OCI-LY7 (cell line): ENCODE data around the gene SPC24. TPM values are rescaled to one million over a fixed set of nuclear protein-coding genes. Genes with fewer than 3 reads are reported as not detected.
"Not testable (repeated sequence)": the region's sequence is repeated elsewhere in the genome, so short reads cannot be mapped to it uniquely, and the experiment has no call there.

Experiments used
- BruUV-seq: library from RNA; stranded (reverse); fragments of 400-500 nt; replicated peaks from 2 replicates; lab custom pipeline; 2021; lab: Mats Ljungman, UMichigan
- CTCF ChIA-PET: fragments of 300-600 bp; sonication (Branson Sonifier 250); formaldehyde crosslinking; loops from one replicate; lab custom pipeline; 2022; ENCODE audit warnings: antibody characterized with exemption; ENCODE audit not compliant: unreplicated experiment; lab: Charles Lee
- POLR2A ChIA-PET: fragments of 300-600 bp; sonication (Branson Sonifier 250); formaldehyde crosslinking; loops from one replicate; lab custom pipeline; 2022; ENCODE audit warnings: antibody characterized with exemption; lab: Charles Lee
- DNase-seq: peaks from one replicate; pipeline ENCODE4 v3.0.0-alpha.2; 2015; ENCODE audit warnings: low spot score
- H2AFZ ChIP-seq: fragments of 200-600 bp; sonication (generic), shearing (Covaris generic); 2 replicates; pipeline ENCODE4 v1.6.1; 2014; ENCODE audit warnings: mild to moderate bottlenecking, antibody characterized with exemption, low read length, moderate library complexity
- H3K27ac ChIP-seq: fragments of 200-600 bp; sonication (generic); 2 replicates; pipeline ENCODE4 v1.5.1; 2014; ENCODE audit warnings: mixed run types, low read depth, mild to moderate bottlenecking, moderate library complexity, low read length, inconsistent platforms; ENCODE audit not compliant: poor library complexity, severe bottlenecking
- H3K36me3 ChIP-seq: fragments of 200-600 bp; sonication (generic); 2 replicates; pipeline ENCODE4 v1.6.1; 2014; ENCODE audit warnings: mild to moderate bottlenecking, antibody characterized with exemption, low read length, moderate library complexity, mixed read lengths; ENCODE audit not compliant: insufficient read depth
- H3K4me1 ChIP-seq: fragments of 200-600 bp; sonication (generic); 2 replicates; pipeline ENCODE4 v1.5.1; 2014; ENCODE audit warnings: mild to moderate bottlenecking, low read length; ENCODE audit not compliant: insufficient read depth, poor library complexity, severe bottlenecking
- H3K4me2 ChIP-seq: fragments of 200-600 bp; sonication (generic); 2 replicates; pipeline ENCODE4 v1.6.1; 2014; ENCODE audit warnings: mild to moderate bottlenecking, low read length
- H3K4me3 ChIP-seq: fragments of 200-600 bp; sonication (generic); 2 replicates; pipeline ENCODE4 v1.5.1; 2014; ENCODE audit warnings: mild to moderate bottlenecking, low read depth, low read length; ENCODE audit not compliant: poor library complexity, severe bottlenecking
- H3K79me2 ChIP-seq: fragments of 200-600 bp; sonication (generic); 2 replicates; pipeline ENCODE4 v1.6.1; 2016; ENCODE audit warnings: low read depth, mild to moderate bottlenecking, low read length, moderate library complexity, mixed read lengths; ENCODE audit not compliant: insufficient read depth
- H3K9me2 ChIP-seq: fragments of 200-600 bp; sonication (generic); 2 replicates; pipeline ENCODE4 v1.6.1; 2016; ENCODE audit warnings: mild to moderate bottlenecking, low read length, mixed read lengths; ENCODE audit not compliant: insufficient read depth
- H3K9me3 ChIP-seq: fragments of 200-600 bp; sonication (generic); 2 replicates; pipeline ENCODE4 v1.6.1; 2014; ENCODE audit warnings: mild to moderate bottlenecking, mixed run types, low read length, mixed read lengths
- H4K20me1 ChIP-seq: fragments of 200-600 bp; sonication (generic); 2 replicates; pipeline ENCODE4 v1.6.1; 2014; ENCODE audit warnings: mild to moderate bottlenecking, antibody characterized with exemption, low read length, moderate library complexity, mixed read lengths; ENCODE audit not compliant: insufficient read depth
- EZH2phosphoT487 ChIP-seq: fragments of 200-600 bp; sonication (generic); IDR thresholded peaks from 2 replicates; pipeline ENCODE4 v1.6.1; 2018; ENCODE audit warnings: low read depth, borderline replicate concordance, mild to moderate bottlenecking, mixed run types, antibody characterized with exemption, low read length, moderate library complexity, mixed read lengths
- intact Hi-C: fragments of 100-400 bp; cut with micrococcal nuclease; formaldehyde crosslinking; loops from one replicate; pipeline ENCODE4 v1.10.0; 2022; ENCODE audit not compliant: unreplicated experiment
- total RNA-seq, 2 experiments: library from RNA; depleted of rRNA in 1 of 2; stranded (reverse); fragments of >200 nt in 1 of 2; shearing (Covaris generic) in 1 of 2; gene quantifications; 2 replicates each; pipeline ENCODE4 v1.2.3, GENCODE V29; 2014 to 2022
- TF ChIP-seq, protein P1 (sequence below): fragments of 200-600 bp; sonication (generic); conservative IDR thresholded peaks from 2 replicates; pipeline ENCODE4 v1.5.1; 2014; ENCODE audit warnings: mild to moderate bottlenecking, antibody characterized with exemption, low read length, moderate library complexity, mixed read lengths

Gene SPC24
- total RNA-seq, 2 experiments from 2014 or later = 133 to 184 TPM

DNA sequence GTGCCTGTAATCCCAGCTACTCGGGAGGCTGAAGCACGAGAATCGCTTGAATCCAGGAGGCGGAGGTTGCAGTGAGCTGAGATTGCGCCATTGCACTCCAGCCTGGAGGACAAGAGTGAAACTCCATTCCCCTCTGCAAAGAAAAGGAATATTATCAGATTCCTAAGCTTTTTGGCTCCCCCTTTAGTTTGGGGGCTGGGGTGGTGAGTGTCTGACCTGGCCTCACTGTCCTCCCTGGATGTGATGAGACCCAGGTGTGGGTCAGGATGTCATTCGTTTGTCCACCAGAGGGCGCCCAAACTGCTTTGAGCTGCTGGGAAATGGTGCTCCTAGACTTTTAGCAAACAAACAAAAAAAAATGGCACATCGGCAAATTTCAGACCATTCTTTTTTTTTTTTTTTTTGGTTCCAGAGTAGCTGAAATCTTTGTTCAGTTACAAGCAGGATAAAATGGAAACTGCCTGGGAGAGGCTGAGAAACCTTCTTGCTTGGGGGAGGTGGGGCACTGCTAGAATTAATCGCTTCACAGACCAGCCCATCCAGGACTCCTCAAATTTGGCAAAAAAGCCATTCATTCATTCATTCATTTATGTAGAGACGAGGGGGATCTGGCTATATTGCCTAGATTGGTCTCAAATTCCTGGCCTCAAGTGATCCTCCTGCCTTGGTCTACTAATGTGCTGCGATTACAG, 29.4 kb downstream of the SPC24 start:
- CTCF ChIA-PET = interaction anchor here (0.5 to 1.1 kb wide), 4 partner anchors 17 to 187 kb away, joined by 3 read pairs; partner anchors contain the start of gene LDLR
- Histone ChIP-seq H3K4me1 (no peaks in the 10 kb centered on the region), H3K79me2 (0 out of 2 replicates have a peak, but pooled peaks cover 5% of the 10 kb centered on the region), H3K27ac (no peak overlapping the region), H3K9me3 (no peaks in the 10 kb centered on the region), H2AFZ (no peak overlapping the region), H3K4me3 (no peak overlapping the region), H4K20me1 (no peaks in the 10 kb centered on the region), H3K9me2 (no peaks in the 10 kb centered on the region), H3K36me3 (peaks cover 95% of the 10 kb centered on the region), H3K4me2 (no peak overlapping the region)
- POLR2A ChIA-PET = interaction anchor here (0.7 kb wide), 1 partner anchor 105 kb away, joined by 3 read pairs; no protein-coding TSS in a partner anchor
- DNase-seq = peak; percentile 82
- TF ChIP-seq, protein P1, sequence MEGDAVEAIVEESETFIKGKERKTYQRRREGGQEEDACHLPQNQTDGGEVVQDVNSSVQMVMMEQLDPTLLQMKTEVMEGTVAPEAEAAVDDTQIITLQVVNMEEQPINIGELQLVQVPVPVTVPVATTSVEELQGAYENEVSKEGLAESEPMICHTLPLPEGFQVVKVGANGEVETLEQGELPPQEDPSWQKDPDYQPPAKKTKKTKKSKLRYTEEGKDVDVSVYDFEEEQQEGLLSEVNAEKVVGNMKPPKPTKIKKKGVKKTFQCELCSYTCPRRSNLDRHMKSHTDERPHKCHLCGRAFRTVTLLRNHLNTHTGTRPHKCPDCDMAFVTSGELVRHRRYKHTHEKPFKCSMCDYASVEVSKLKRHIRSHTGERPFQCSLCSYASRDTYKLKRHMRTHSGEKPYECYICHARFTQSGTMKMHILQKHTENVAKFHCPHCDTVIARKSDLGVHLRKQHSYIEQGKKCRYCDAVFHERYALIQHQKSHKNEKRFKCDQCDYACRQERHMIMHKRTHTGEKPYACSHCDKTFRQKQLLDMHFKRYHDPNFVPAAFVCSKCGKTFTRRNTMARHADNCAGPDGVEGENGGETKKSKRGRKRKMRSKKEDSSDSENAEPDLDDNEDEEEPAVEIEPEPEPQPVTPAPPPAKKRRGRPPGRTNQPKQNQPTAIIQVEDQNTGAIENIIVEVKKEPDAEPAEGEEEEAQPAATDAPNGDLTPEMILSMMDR = peak; percentile 90
- no peak for TF ChIP-seq EZH2phosphoT487
- TSS peak; percentile 41 for BruUV-seq
- intact Hi-C loops = loop anchor here (2.0 kb wide), 1 partner anchor 89 kb away; no protein-coding TSS in a partner anchor

DNA sequence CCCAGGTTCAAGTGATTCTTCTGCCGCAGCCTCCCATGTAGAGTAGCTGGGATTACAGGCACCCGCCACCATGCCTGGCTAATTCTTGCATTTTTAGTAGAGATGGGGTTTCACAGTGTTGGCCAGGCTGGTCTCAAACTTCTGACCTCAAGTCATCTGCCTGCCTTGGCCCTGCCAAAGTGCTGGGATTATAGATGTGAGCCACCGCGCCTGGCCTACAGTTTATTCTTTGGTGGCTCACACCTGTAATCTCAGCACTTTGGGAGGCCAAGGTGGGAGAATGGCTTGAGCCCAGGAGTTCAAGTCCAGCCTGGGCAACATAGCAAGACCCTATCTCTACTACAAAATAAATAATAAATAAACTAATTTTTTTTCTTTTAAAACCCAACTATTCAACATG, 31.4 kb downstream of the SPC24 start:
- H3K4me3 ChIP-seq, BruUV-seq, H3K9me3 ChIP-seq, H4K20me1 ChIP-seq, intact Hi-C loops, H2AFZ ChIP-seq, CTCF ChIA-PET, H3K79me2 ChIP-seq, H3K9me2 ChIP-seq, H3K4me2 ChIP-seq, DNase-seq, H3K4me1 ChIP-seq, H3K27ac ChIP-seq: not testable (repeated sequence)
- POLR2A ChIA-PET = interaction anchor here (0.6 kb wide), 1 partner anchor 143 kb away, joined by 3 read pairs; no protein-coding TSS in a partner anchor
- H3K36me3 ChIP-seq = peaks cover 95% of the 10 kb centered on the region

DNA sequence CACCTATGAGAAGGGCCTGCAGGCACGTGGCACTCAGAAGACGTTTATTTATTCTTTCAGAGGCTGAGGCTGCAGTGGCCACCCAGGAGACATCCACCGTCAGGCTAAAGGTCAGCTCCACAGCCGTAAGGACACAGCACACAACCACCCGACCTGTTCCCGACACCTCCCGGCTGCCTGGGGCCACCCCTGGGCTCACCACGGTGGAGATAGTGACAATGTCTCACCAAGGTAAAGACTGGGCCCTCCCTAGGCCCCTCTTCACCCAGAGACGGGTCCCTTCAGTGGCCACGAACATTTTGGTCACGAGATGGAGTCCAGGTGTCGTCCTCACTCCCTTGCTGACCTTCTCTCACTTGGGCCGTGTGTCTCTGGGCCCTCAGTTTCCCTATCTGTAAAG, 32.5 kb downstream of the SPC24 start:
- ChIA-PET CTCF (no interaction called here), POLR2A (no interaction called here)
- H3K79me2 ChIP-seq = 0 out of 2 replicates have a peak, but pooled peaks cover 5% of the 10 kb centered on the region
- no peak overlapping the region for H3K4me2 ChIP-seq
- H4K20me1 ChIP-seq = no peaks in the 10 kb centered on the region
- peaks cover 94% of the 10 kb centered on the region for H3K36me3 ChIP-seq
- intact Hi-C loops = no loop called here
- H2AFZ ChIP-seq = no peak overlapping the region
- no peaks in the 10 kb centered on the region for H3K9me3 ChIP-seq
- no peak for TF ChIP-seq EZH2phosphoT487
- TF ChIP-seq, protein P1 = no peak
- no peak overlapping the region for H3K27ac ChIP-seq
- no peak for DNase-seq
- BruUV-seq = no TSS peak
- H3K4me3 ChIP-seq = no peak overlapping the region
- H3K4me1 ChIP-seq = no peaks in the 10 kb centered on the region
- no peaks in the 10 kb centered on the region for H3K9me2 ChIP-seq

DNA sequence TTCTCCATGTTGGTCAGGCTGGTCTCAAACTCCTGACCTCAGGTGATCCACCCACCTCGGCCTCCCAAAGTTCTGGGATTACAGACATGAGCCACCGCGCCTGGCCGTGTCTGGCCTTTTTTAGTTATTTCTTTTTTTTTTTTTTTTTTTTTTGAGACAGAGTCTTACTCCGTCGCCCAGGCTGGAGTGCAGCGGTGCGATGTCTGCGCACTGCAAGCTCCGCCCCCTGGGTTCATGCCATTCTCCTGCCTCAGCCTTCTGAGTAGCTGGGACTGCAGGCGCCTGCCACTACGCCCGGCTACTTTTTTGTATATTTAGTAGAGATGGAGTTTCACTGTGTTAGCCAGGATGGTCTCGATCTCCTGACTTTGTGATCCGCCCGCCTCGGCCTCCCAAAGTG, 33.6 kb downstream of the SPC24 start:
- intact Hi-C loops, H3K9me3 ChIP-seq, H3K27ac ChIP-seq, BruUV-seq, DNase-seq, H2AFZ ChIP-seq, H3K4me1 ChIP-seq, H3K79me2 ChIP-seq, H3K4me2 ChIP-seq, H4K20me1 ChIP-seq, H3K9me2 ChIP-seq, H3K4me3 ChIP-seq, CTCF ChIA-PET: not testable (repeated sequence)
- H3K36me3 ChIP-seq = peaks cover 94% of the 10 kb centered on the region
- POLR2A ChIA-PET = interaction anchor here (0.5 kb wide), 1 partner anchor 1815 kb away, joined by 3 read pairs; no protein-coding TSS in a partner anchor
